DOHH2 (cell line): Measurements from ENCODE around the gene DUSP28.

Experiments used
- EZH2phosphoT487 ChIP-seq: fragments of 200-600 bp; sonication (generic); IDR thresholded peaks from 2 replicates; pipeline ENCODE4 v1.6.1; 2017; ENCODE audit warnings: borderline replicate concordance, mild to moderate bottlenecking, antibody characterized with exemption, low read length, moderate library complexity, mixed read lengths
- TF ChIP-seq, protein P1 (sequence below): fragments of 200-600 bp; sonication (generic); IDR thresholded peaks from one replicate; pipeline ENCODE4 v1.5.1; 2014; ENCODE audit warnings: antibody characterized with exemption, mild to moderate bottlenecking, low read depth, low read length; ENCODE audit not compliant: poor library complexity, severe bottlenecking

- TF ChIP-seq, protein P1, sequence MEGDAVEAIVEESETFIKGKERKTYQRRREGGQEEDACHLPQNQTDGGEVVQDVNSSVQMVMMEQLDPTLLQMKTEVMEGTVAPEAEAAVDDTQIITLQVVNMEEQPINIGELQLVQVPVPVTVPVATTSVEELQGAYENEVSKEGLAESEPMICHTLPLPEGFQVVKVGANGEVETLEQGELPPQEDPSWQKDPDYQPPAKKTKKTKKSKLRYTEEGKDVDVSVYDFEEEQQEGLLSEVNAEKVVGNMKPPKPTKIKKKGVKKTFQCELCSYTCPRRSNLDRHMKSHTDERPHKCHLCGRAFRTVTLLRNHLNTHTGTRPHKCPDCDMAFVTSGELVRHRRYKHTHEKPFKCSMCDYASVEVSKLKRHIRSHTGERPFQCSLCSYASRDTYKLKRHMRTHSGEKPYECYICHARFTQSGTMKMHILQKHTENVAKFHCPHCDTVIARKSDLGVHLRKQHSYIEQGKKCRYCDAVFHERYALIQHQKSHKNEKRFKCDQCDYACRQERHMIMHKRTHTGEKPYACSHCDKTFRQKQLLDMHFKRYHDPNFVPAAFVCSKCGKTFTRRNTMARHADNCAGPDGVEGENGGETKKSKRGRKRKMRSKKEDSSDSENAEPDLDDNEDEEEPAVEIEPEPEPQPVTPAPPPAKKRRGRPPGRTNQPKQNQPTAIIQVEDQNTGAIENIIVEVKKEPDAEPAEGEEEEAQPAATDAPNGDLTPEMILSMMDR, result no peak
- TF ChIP-seq EZH2phosphoT487, result no peak
Observed at GRCh38 chr2:240578488-240578887, 18.3 kb downstream of the DUSP28 start.
